ENCODE results near the gene LAD1.
A peak's percentile ranks its signal among the peaks of the same experiment; 100 is the strongest.

The LAD1 gene

DNA sequence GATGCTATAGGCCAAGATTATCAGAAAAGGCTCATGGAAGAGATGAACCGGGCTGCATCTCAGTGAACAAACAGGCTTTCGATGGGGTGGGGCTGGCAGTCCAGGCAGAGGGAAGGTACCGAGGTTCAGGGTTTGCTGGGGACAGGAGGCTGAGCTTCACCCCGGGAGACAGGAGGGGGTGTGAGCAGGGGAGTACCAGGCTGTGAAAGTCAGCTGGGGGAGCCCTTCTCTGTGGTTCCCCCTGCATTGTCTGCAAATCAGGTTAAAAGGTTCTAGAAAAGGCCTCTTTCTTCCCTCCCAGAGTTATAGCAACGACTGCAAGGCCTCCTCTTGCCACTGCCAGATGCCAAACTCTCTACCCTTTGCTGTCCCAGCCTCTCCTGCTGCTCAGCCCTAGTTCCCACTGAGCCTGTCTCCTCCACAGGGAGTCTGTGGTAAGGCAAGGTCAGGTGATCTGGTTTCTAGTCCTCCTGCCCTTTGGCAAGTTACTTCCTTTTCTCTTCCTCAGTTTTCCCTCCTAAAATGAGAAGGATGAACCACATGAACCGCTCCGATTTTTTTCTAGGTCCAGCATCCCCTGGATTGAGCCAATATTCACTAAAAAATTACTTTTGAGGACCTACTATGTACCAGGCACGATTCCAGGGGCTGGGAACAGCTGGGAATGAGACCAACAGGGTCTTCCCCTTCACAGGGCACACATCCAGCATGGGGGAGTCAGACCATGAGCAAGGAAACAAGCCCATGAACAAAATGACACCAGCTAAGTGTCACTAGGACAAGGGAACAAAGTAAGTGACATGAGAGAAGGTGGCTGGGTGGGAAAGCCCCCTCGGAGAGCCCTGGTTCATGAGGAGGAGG, 7.2 kb downstream of the LAD1 start:
- Mint-ChIP-seq H3K27me3 (peaks cover 43 to 57% of the 10 kb centered on the region in 2 donors), H3K9me3 (no peaks in the 10 kb centered on the region), H3K27ac (no peak overlapping the region), H3K4me1 (peaks cover 2 to 9% of the 10 kb centered on the region in 2 donors), H3K4me3 (no peak overlapping the region), H3K36me3 (no peaks in the 10 kb centered on the region)
- ATAC-seq (replicated peaks), result peak in 1 of 2 donors; percentile 31
- DNase-seq, result no peak

DNA sequence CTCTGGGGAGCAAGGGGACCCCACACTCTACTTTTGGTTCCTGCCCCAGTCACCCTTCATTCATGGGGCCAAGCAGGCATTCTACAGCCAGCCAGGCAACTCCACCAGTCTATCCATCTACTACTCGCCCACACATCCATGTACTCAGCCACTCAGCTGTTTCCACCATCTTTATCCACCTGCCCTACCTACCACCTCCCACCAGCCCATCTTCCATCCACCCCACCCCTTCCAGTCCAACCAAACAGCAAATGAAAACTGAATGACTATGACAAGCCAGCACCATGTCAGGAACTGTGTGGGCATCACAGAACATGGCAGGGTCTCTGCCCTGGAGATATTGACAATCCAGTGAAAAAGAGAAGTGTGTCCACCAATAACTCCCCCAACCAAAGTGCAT, 7.9 kb downstream of the LAD1 start:
- no peaks in the 10 kb centered on the region for H3K9me3 Mint-ChIP-seq
- peaks cover 2 to 9% of the 10 kb centered on the region in 2 donors for H3K4me1 Mint-ChIP-seq
- peaks cover 40 to 54% of the 10 kb centered on the region in 2 donors for H3K27me3 Mint-ChIP-seq
- DNase-seq (no peak), ATAC-seq (replicated peaks) (no peak)
- H3K27ac Mint-ChIP-seq, result no peak overlapping the region
- no peak overlapping the region for H3K4me3 Mint-ChIP-seq
- no peaks in the 10 kb centered on the region for H3K36me3 Mint-ChIP-seq

DNA sequence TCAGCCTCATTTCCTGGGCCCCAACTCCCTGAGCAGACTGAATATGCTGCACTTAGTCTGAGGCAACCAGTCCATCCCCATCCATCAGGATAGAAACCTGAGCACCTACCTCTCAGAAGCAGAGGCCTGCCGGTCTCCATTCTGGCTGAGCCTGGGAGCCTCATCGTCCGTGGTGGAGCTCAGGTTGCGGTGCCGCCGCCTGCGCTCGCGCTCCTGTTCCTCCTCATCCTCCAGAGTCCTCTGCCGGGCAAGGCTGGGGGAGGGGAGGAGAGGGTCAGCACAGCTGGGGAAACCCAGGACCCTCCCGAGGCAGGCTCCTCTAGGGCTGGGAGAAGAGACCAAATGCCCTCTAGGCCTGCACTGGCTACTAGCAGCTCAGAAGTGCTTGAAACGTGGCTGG, 10.1 kb downstream of the LAD1 start:
- ATAC-seq (replicated peaks), result no peak
- Mint-ChIP-seq H3K27ac (no peak overlapping the region), H3K4me3 (no peak overlapping the region), H3K27me3 (peaks cover 49 to 59% of the 10 kb centered on the region in 2 donors), H3K4me1 (peaks cover 4 to 9% of the 10 kb centered on the region in 2 donors), H3K9me3 (no peaks in the 10 kb centered on the region), H3K36me3 (no peaks in the 10 kb centered on the region)
- DNase-seq, result no peak

DNA sequence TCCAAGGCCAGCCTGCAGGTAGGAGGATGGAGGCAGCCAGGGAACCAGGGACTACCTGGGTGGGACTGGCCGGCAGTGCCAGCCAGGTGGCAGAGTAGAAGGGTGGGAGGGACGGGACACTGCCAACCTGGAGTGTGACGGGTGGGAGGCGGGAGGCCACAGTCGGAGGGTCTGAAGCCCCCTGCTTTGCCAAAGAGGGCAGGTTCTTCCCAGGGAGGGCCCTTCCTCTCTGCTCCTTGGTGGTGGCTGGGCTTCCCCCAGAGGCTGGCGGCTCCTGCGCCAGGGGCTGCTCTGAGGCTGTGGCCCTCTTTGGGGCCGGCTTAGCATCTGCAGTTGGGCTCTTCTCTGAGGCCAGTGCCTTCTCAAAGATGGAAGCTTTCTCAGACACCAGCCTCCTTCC, 12.9 kb downstream of the LAD1 start:
- peaks cover 48 to 49% of the 10 kb centered on the region in 2 donors for H3K27me3 Mint-ChIP-seq
- H3K9me3 Mint-ChIP-seq, result no peaks in the 10 kb centered on the region
- DNase-seq, result no peak
- no peak overlapping the region for H3K4me3 Mint-ChIP-seq
- no peaks in the 10 kb centered on the region for H3K36me3 Mint-ChIP-seq
- H3K4me1 Mint-ChIP-seq, result peaks cover 4% of the 10 kb centered on the region in 2 donors
- no peak for ATAC-seq (replicated peaks)
- no peak overlapping the region for H3K27ac Mint-ChIP-seq

DNA sequence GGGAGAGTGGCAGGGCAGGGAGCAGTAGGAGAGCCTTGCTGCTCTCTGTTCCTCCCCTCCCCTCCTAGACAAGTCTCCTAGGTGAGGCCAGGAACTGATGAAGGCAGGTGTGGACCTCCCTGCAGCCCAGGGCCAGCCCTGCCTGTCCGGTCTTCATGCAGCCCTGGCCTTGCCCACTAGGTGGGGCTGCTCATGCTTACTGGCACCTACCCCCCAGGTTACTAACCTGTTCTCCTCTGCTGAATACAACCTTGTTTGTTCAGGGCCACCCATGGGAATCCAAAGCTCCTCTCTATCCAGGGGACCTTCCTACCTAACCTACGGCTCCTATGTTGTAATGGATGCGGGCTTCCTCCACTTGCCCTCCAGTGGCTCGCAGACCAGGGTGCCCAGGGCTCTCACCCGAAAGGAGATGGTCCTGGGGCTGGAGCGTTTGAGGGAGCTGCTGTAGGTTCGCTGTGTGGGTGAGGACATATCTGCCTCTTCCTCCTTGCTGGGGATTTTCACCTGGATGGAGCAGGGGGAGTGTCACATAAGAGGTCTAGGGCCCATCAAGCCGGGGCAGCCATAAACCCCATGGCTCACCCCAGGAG, 13.7 kb downstream of the LAD1 start:
- no peak overlapping the region for H3K27ac Mint-ChIP-seq
- ATAC-seq (replicated peaks) (peak; percentile 85 to 93), DNase-seq (peak; percentile 26)
- H3K4me3 Mint-ChIP-seq, result no peak overlapping the region
- H3K9me3 Mint-ChIP-seq, result no peaks in the 10 kb centered on the region
- H3K27me3 Mint-ChIP-seq, result peaks cover 46 to 47% of the 10 kb centered on the region in 2 donors
- no peaks in the 10 kb centered on the region for H3K36me3 Mint-ChIP-seq
- H3K4me1 Mint-ChIP-seq, result peaks cover 0 to 4% of the 10 kb centered on the region in 2 donors

DNA sequence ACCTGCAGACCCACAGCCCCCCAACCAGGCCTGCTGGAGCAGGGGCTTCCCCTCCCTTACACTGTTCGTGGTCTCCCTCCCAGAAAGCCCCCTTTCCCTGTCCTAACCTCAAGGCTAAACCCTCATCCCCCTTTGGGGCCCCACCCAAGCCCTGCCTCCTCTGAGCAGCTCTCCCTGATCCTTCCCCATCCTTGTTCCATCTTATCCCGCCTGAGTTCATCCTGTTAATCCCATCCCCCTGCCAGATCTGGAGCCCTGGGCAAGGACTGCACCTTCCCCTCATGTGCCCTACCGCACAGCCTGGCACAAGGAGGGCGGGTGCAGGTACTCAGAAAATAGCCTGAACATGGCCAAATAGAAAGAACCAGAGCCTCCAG, 14.7 kb downstream of the LAD1 start:
- H3K4me3 Mint-ChIP-seq, result no peak overlapping the region
- no peaks in the 10 kb centered on the region for H3K36me3 Mint-ChIP-seq
- H3K9me3 Mint-ChIP-seq, result no peaks in the 10 kb centered on the region
- H3K27me3 Mint-ChIP-seq, result peaks cover 46 to 47% of the 10 kb centered on the region in 2 donors
- DNase-seq (no peak), ATAC-seq (replicated peaks) (no peak)
- no peak overlapping the region for H3K27ac Mint-ChIP-seq
- H3K4me1 Mint-ChIP-seq, result peaks cover 0 to 4% of the 10 kb centered on the region in 2 donors

DNA sequence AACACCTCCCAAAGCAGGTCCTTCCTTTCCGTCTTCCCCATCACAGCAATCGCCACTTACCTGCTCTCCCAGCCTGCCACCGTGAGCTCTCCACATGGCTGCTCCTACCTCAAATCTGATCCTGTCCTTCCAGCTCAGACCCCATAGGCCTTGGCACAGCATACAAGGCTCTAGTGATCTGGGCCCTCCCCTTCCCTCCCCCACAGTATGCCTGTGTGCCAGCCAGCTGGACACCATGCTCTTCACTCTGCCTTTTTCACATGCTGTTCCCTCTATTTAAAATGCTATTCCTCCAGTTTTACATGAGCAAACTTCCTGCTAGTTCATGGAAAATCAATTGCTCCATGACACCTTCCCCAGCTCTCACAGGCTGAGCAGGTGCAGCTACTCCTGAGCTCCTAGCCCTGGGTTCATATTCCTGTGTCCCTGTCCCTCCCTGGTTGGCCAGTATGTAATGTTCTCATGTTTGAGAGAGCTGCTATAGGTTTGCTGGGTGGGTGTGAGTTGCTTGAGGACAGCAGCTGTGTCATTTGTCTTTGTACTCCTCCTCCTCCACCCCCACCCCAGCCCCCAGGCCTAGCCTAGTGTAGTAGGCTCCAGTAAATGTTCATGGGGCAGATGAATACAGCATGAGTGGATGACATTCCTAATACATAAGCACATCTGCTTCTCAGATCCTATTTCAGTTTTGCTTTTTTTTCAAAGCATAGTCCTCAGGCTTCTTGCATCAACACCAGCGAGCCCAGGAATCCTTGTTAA, 15.3 kb downstream of the LAD1 start:
- H3K36me3 Mint-ChIP-seq, result no peaks in the 10 kb centered on the region
- H3K4me3 Mint-ChIP-seq, result no peak overlapping the region
- H3K27me3 Mint-ChIP-seq, result peaks cover 46 to 47% of the 10 kb centered on the region in 2 donors
- no peaks in the 10 kb centered on the region for H3K9me3 Mint-ChIP-seq
- peaks cover 0 to 4% of the 10 kb centered on the region in 2 donors for H3K4me1 Mint-ChIP-seq
- no peak for DNase-seq
- ATAC-seq (replicated peaks), result no peak
- H3K27ac Mint-ChIP-seq, result no peak overlapping the region

DNA sequence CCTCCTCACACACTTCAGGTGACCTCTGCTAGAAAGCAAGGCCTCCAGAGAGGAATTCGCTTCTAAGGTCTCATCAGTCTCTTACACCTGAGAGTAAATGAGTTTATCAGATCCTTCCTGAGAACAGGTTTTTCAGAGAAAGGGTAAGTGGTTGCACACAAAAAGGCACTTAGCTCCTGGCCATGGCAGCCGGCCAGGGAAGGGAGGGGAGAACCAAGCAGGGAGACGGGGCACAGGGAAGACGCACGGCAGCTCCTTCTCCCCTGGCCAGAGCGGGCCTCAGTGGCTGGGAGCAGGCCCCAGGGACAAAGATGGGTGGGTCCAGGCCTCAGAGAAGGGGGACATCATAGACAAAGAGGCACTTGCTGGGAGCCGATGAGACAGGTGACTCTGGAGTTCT, 18.0 kb downstream of the LAD1 start:
- Mint-ChIP-seq H3K27ac (no peak overlapping the region), H3K27me3 (peaks cover 34 to 36% of the 10 kb centered on the region in 2 donors), H3K4me1 (peaks cover 0 to 4% of the 10 kb centered on the region in 2 donors), H3K36me3 (no peaks in the 10 kb centered on the region), H3K9me3 (no peaks in the 10 kb centered on the region), H3K4me3 (no peak overlapping the region)
- no peak for ATAC-seq (replicated peaks)
- no peak for DNase-seq

DNA sequence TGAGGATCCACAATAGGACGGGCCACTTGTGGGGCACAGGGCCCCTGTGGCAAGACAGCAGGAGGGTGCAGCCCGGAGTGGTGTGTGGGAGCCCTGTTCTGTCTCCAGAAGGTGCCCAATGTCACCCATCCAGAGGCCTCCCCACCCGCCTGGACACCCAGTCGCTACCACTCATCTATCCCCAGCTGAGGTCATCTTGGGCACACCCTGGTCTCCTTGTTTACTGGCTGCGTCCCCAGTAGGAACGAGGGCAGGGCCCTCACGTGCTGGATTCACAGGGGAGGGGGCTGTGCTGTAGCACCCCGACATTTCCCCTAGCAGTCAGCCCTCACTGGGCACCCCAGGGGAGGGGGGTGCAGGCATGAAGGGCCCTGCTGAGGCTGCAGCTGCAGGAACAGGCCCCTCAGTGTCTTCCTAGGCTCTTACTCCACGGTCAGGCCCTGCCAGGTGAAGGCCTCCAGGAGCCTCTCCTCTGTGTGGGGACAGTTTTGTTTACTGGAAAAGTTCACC, 19.3 kb downstream of the LAD1 start:
- Mint-ChIP-seq H3K27me3 (peaks cover 21 to 25% of the 10 kb centered on the region in 2 donors), H3K4me3 (no peak overlapping the region), H3K9me3 (no peaks in the 10 kb centered on the region), H3K36me3 (no peaks in the 10 kb centered on the region), H3K27ac (no peak overlapping the region), H3K4me1 (peaks cover 0 to 2% of the 10 kb centered on the region in 2 donors)
- DNase-seq (no peak), ATAC-seq (replicated peaks) (no peak)

DNA sequence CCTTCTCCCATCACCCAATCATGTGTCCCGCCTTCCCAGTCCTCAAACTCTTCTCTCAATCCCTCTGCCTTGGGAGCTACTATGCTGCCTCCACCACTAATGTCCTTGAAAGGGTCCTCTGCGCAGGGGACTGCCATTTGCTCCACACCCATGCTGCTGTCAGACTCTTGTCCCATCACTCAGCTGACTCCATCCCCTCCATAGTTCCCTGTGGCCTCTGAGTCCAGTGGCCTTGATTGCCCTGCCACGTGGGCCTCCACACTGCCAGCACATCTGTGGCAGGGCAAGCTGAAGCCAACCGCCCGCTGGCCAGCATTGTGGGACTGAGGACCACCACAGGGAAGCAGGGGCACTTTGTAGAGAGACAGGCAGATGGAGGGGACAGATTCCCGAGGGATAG, 20.3 kb downstream of the LAD1 start:
- ATAC-seq (replicated peaks), result no peak
- no peaks in the 10 kb centered on the region for H3K36me3 Mint-ChIP-seq
- no peaks in the 10 kb centered on the region for H3K9me3 Mint-ChIP-seq
- no peak overlapping the region for H3K4me3 Mint-ChIP-seq
- H3K4me1 Mint-ChIP-seq, result peaks cover 0 to 2% of the 10 kb centered on the region in 2 donors
- no peak overlapping the region for H3K27ac Mint-ChIP-seq
- H3K27me3 Mint-ChIP-seq, result peaks cover 12 to 24% of the 10 kb centered on the region in 2 donors
- no peak for DNase-seq

DNA sequence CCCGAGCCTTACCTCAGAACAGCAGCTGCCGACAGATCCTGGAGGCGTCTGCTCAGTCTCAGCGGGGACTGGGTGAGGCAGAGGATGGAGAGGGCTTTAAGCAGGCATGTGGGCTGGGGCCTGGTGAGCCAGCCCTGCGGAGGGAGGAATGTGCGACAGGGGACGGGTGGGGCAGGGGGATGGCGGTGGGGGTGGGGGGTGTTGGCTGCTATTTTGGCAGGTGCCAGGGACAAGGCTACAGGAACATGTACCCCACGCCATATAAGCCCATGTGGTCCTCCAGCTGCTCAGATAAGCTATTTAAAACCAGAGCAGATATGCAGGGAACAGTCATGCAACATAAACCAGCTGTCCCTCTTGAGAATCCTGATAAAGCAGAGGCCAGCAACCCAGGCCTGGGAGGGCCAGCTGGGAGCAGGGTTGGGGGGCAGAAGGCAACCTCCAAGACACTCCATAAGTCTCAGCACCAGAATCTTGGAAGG, 21.5 kb downstream of the LAD1 start, which contains the start of gene TNNT2:
TSS of gene TNNT2 (minus strand) at position 70 of the 482 bp plus-strand sequence. CDS start 4,426 bp downstream, outside the sequence.
- Mint-ChIP-seq H3K36me3 (no peaks in the 10 kb centered on the region), H3K9me3 (no peaks in the 10 kb centered on the region), H3K4me3 (no peak within 1 kb of the TSS), H3K4me1 (peaks cover 0 to 2% of the 10 kb centered on the region in 2 donors), H3K27me3 (peaks cover 5 to 25% of the 10 kb centered on the region in 2 donors), H3K27ac (no peak within 1 kb of the TSS)
- ATAC-seq (replicated peaks) (no peak), DNase-seq (no peak)

DNA sequence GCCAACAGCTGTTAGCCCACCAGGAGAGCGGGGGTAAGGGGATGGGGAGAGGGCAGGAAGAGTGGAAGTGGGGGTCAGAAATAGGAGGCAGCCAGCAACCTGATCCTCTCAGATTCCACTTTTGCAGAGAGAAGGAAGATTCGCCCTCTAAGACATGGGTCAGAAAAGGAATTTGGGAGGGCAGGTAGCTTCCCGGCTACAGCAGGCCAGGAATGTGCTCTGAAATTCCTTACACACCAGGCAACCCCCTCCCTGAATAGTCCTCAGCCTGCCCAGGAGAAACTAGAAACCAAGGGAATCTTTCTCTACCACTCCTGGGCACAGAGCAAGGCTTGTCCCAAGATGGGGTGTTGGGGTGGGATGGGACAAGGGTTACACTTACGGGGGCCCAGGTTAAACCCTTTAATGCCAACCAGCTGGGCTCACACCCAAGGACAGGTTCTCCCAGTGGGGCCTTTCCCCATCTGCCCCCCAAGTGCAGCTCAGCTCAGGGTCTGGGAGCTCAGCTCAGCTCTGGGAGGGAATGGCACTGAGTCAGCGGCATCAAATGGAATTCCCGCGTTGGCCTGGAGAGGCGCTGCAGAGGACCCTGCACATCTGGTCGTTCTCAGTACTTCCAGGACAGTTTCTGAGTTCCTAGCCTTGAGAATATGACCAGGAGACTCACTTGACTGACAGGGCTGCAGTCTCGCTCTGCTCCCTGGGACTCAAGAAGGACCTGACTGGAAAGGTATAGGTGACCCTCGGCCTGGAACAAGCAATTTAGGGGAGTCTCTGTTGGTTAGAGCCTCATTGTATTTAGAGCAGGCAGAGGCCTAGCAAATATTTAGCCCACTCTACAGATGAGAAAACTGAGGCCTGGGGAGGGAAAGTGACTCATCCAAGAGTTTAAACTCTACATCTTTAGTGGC, 22.4 kb downstream of the LAD1 start:
- H3K9me3 Mint-ChIP-seq, result no peaks in the 10 kb centered on the region
- H3K27ac Mint-ChIP-seq, result no peak overlapping the region
- ATAC-seq (replicated peaks) (peak; percentile 36 to 61), DNase-seq (no peak)
- H3K4me3 Mint-ChIP-seq, result no peak overlapping the region
- H3K4me1 Mint-ChIP-seq, result no peaks in the 10 kb centered on the region
- peaks cover 0 to 28% of the 10 kb centered on the region in 2 donors for H3K27me3 Mint-ChIP-seq
- H3K36me3 Mint-ChIP-seq, result no peaks in the 10 kb centered on the region

DNA sequence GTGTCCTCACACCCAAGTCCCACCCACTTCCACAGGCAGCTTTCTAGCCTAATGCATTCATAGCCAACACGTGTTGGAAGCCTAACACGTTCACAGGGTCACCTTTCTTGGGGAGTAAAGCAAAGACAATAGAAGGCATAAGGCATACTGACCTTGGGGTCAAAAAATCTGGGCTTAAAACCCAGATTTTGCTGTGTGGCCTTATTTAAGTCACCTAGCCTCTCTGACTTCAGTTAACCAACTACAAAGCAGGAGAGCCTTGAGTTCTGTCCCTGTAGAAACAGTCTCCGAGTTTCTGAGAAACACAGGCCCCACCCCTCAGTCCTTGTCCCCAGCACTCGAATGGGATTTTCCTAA, 23.0 kb downstream of the LAD1 start:
- H3K4me3 Mint-ChIP-seq, result no peak overlapping the region
- no peaks in the 10 kb centered on the region for H3K4me1 Mint-ChIP-seq
- H3K27ac Mint-ChIP-seq, result no peak overlapping the region
- peaks cover 6 to 27% of the 10 kb centered on the region in 2 donors for H3K27me3 Mint-ChIP-seq
- no peaks in the 10 kb centered on the region for H3K9me3 Mint-ChIP-seq
- no peak for DNase-seq
- no peak for ATAC-seq (replicated peaks)
- H3K36me3 Mint-ChIP-seq, result no peaks in the 10 kb centered on the region

Measured in stimulated activated naive B cell treated with anti-CD40 and anti-IgM and Interleukin-4, amounts not matched to agents 10 μg/mL and 1 μg/mL and 100 μg/mL, for 72 hours (primary cell).